Coronary artery (tissue), 2 donors: Measurements from ENCODE around the gene TMEM233.

Experiments used
- DNase-seq: peaks from one replicate; pipeline ENCODE4 v3.0.0-alpha.2; 2017; ENCODE audit warnings: low spot score
- H3K27ac ChIP-seq, 2 donors: fragments of 200-600 bp; sonication (generic); one replicate each; pipeline ENCODE4 v1.5.1; 2016 to 2019
- H3K4me3 ChIP-seq: fragments of 200-600 bp; sonication (generic); 2 replicates; pipeline ENCODE4 v1.5.1; 2016; ENCODE audit warnings: mild to moderate bottlenecking, moderate library complexity
- CTCF ChIP-seq: fragments of 200-600 bp; sonication (generic); IDR thresholded peaks from one replicate; pipeline ENCODE4 v1.5.1; 2019; ENCODE audit warnings: antibody characterized with exemption

TMEM233 gene

GRCh38 chr12:119570771-119571170 lies 22.8 kb upstream of the TMEM233 start:
- Histone ChIP-seq H3K4me3 (no peak overlapping the region), H3K27ac (no peak overlapping the region)
- no peak for DNase-seq
- TF ChIP-seq CTCF = no peak

- Histone ChIP-seq H3K27ac (no peak overlapping the region), H3K4me3 (no peak overlapping the region)
- DNase-seq = no peak
- no peak for TF ChIP-seq CTCF
These were observed 20.5 kb upstream of the TMEM233 start for GRCh38 chr12:119573086-119573485.

GRCh38 chr12:119574255-119574654 lies 19.3 kb upstream of the TMEM233 start:
- DNase-seq = no peak
- no peak for TF ChIP-seq CTCF
- Histone ChIP-seq H3K4me3 (no peak overlapping the region), H3K27ac (no peak overlapping the region)

GRCh38 chr12:119576118-119576810 lies 17.3 kb upstream of the TMEM233 start:
- Histone ChIP-seq H3K4me3 (no peak overlapping the region), H3K27ac (no peak overlapping the region)
- no peak for TF ChIP-seq CTCF
- no peak for DNase-seq

GRCh38 chr12:119576915-119577314 lies 16.7 kb upstream of the TMEM233 start:
- no peak for TF ChIP-seq CTCF
- Histone ChIP-seq H3K4me3 (no peak overlapping the region), H3K27ac (no peak overlapping the region)
- no peak for DNase-seq

GRCh38 chr12:119578112-119578511 lies 15.5 kb upstream of the TMEM233 start:
- no peak for TF ChIP-seq CTCF
- no peak overlapping the region for H3K4me3 ChIP-seq
- DNase-seq = no peak
- no peak overlapping the region for H3K27ac ChIP-seq

GRCh38 chr12:119589097-119589496 lies 4.5 kb upstream of the TMEM233 start:
- Histone ChIP-seq H3K4me3 (no peak overlapping the region), H3K27ac (no peak overlapping the region)
- DNase-seq = no peak
- no peak for TF ChIP-seq CTCF
